Measurements from ENCODE around the gene OAS2.

OAS2 gene

GRCh38 chr12:112979041-112979680, 842 bp downstream of the OAS2 start:
- Mint-ChIP-seq H3K4me3 (no peak overlapping the region), H3K9me3 (peaks cover 16% of the 10 kb centered on the region), H3K27ac (no peak overlapping the region), H3K36me3 (ENCODE audit: low read depth) (no peaks in the 10 kb centered on the region), H3K27me3 (ENCODE audit: low read depth, poor library complexity) (peaks cover 11% of the 10 kb centered on the region), H3K4me1 (no peaks in the 10 kb centered on the region)
- no peak for DNase-seq
- TF ChIP-seq CTCF (IDR thresholded peaks at IDR 0.05) = no peak

GRCh38 chr12:112980491-112981158, 2.3 kb downstream of the OAS2 start:
- Mint-ChIP-seq H3K27ac (no peak overlapping the region), H3K4me3 (no peak overlapping the region), H3K4me1 (no peaks in the 10 kb centered on the region), H3K27me3 (ENCODE audit: low read depth, poor library complexity) (peaks cover 7% of the 10 kb centered on the region), H3K9me3 (peaks cover 31% of the 10 kb centered on the region), H3K36me3 (ENCODE audit: low read depth) (no peaks in the 10 kb centered on the region)
- DNase-seq = no peak
- TF ChIP-seq CTCF (IDR thresholded peaks at IDR 0.05) = no peak

DNA sequence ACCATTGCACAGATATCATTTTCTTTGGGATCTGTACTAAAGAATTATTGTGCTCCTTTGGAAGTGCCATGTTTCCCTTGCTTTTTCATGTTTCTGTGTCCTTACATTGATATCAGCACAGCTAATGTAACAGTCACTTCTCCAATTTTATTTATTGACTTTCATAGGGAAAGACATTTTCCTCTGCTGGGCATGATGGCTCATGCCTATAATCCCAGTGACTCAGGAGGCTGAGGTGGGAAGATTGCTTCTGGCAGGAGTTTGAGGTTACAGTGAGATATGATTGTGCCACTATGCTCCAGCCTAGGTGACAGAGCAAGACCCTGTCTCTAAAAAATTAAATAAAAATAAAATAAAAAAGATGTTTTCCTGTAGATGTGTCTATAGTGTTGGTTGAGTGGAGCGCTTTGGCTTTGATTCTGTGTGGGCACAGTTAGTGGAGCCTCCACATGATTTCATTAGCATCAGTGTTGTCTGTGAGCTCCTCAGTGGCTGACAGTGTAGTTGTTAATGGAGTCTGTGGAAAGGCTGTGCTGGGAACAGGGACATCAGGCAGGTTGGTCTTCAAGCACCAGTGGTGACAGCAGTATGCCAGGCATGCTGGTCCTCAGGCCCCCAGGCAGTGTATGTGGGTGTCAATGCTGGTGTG, 7.4 kb downstream of the OAS2 start:
- Mint-ChIP-seq H3K27me3 (ENCODE audit: low read depth, poor library complexity) (peaks cover 24% of the 10 kb centered on the region), H3K4me1 (no peaks in the 10 kb centered on the region)

GRCh38 chr12:112986291-112986800, 8.0 kb downstream of the OAS2 start:
- H3K4me1 Mint-ChIP-seq = no peaks in the 10 kb centered on the region

More for the DNA sequence above, 7.4 kb downstream of the OAS2 start:
- DNase-seq = no peak
- TF ChIP-seq CTCF (IDR thresholded peaks at IDR 0.05) = no peak
- H3K9me3 Mint-ChIP-seq = peaks cover 31% of the 10 kb centered on the region
- H3K4me3 Mint-ChIP-seq = no peak overlapping the region
- H3K27ac Mint-ChIP-seq = no peak overlapping the region
- no peaks in the 10 kb centered on the region for H3K36me3 Mint-ChIP-seq (ENCODE audit: low read depth)

GRCh38 chr12:112987561-112987960, 9.2 kb downstream of the OAS2 start:
- no peaks in the 10 kb centered on the region for H3K4me1 Mint-ChIP-seq
- DNase-seq = no peak
- peaks cover 25% of the 10 kb centered on the region for H3K27me3 Mint-ChIP-seq (ENCODE audit: low read depth, poor library complexity)
- H3K36me3 Mint-ChIP-seq (ENCODE audit: low read depth) = no peaks in the 10 kb centered on the region
- H3K9me3 Mint-ChIP-seq = peaks cover 27% of the 10 kb centered on the region
- H3K27ac Mint-ChIP-seq = no peak overlapping the region
- no peak for TF ChIP-seq CTCF (IDR thresholded peaks at IDR 0.05)
- H3K4me3 Mint-ChIP-seq = no peak overlapping the region

More at GRCh38 chr12:112986291-112986800, 8.0 kb downstream of the OAS2 start:
- Mint-ChIP-seq H3K36me3 (ENCODE audit: low read depth) (no peaks in the 10 kb centered on the region), H3K27me3 (ENCODE audit: low read depth, poor library complexity) (peaks cover 25% of the 10 kb centered on the region), H3K9me3 (peaks cover 31% of the 10 kb centered on the region), H3K27ac (no peak overlapping the region), H3K4me3 (no peak overlapping the region)
- no peak for DNase-seq
- no peak for TF ChIP-seq CTCF (IDR thresholded peaks at IDR 0.05)

All from nephron progenitor cell (in vitro differentiated cells).